Activated CD8-positive, alpha-beta memory T cell treated with anti-CD3 and anti-CD28 coated beads for 36 hours (primary cell): ENCODE data around the gene CDH4. TPM values are rescaled to one million over a fixed set of nuclear protein-coding genes. Genes with fewer than 3 reads are reported as not detected.

Experiments
- CTCF ChIA-PET: fragments of 350-600 bp; sonication (Branson Sonifier 250); formaldehyde crosslinking; loops from one replicate; lab custom pipeline; 2021; ENCODE audit warnings: antibody characterized with exemption; lab: Charles Lee
- POLR2A ChIA-PET: fragments of 350-600 bp; sonication (Branson Sonifier 250); formaldehyde crosslinking; loops from one replicate; lab custom pipeline; 2021; ENCODE audit warnings: antibody characterized with exemption; lab: Charles Lee
- total RNA-seq, 2 experiments: library from RNA; stranded (reverse); gene quantifications; one replicate each; pipeline ENCODE4 v1.2.3, GENCODE V29; 2021

CDH4 gene
- total RNA-seq, 2 experiments from 2014 or later, result not detected

DNA sequence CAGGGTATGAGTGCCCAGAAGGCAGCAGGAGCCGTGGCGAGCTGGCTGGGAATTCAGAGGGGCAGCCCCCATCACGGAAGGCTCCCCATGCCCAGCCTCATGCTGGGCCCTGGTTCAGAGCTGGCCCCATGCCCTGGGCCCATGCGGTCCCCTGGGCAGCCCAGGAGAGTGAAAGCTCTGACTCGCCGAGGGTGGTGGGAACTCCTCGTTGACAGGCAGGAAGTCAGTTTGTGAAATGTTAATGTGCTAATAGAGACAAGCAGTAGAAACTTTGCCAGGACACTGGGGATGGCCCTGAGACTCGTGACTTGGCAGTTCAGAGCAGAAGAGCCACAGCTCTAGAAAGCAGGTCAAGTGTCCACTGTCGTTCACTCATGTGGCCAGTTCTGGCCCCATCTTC, 460.6 kb downstream of the CDH4 start:
- POLR2A ChIA-PET, result no interaction called here
- CTCF ChIA-PET, result interaction anchor here (0.7 kb wide), 1 partner anchor 483 kb away, joined by 4 read pairs; no protein-coding TSS in a partner anchor

GRCh38 chr20:61718361-61719005, 466.4 kb downstream of the CDH4 start:
- ChIA-PET CTCF (no interaction called here), POLR2A (no interaction called here)

DNA sequence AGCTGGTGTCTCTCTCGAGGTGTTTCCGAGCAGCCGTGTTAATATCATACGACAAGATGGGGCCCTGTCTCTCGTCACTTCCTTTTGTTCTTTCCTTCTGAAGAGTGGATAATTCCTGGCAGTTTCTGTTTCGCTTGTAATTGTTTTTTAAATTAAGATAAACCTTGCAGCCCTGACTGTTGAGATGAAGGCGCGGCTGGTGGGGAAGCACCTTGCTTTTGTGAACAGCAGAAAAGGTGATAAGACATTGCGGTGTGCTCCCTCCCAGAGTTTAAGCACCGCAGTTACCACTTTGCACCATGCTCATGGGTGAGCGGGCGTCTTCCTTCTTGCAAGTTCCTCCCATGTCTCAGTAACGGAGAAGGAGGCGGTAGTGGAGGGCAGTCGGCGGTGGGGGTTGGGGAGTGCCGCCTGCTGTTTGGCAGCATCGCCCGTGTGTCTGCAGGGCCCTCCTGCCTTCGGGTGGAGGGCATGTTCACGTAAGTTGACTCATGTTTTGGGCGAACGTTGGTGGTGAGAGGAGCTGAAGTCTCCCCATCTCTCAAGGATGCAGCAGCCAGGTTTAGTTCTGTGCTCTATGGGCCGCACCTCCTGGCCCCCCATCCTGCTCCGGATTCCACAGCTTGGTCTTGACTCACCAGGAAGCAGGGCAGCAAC, 467.8 kb downstream of the CDH4 start:
- ChIA-PET POLR2A (no interaction called here), CTCF (no interaction called here)

- ChIA-PET CTCF (no interaction called here), POLR2A (no interaction called here)
These were observed 468.3 kb downstream of the CDH4 start for GRCh38 chr20:61720348-61720696.

DNA sequence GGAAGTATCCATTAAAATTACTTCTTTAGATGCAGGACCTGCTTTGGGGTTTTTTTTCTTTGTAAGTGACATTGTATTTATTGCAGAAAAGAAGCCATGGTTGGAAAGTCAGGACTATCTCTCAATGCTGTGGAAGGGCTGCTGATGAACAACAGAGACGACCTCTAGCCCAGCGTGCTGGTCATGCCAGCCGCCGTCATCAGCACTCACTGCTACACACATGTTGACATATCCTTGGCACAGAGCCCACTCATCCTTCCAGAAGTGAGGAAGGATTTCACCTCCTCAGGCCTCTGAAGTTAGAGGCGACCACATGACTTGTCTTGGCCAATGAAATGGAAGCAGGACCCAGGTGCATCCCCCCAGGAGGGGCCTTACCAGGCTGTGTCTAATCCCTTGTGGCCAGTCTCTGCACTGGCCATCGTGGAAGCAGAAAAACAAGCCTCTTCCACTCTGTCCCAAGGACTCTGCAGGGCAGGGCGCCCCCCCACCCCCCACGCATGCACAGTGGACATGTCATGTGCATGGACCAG, 470.2 kb downstream of the CDH4 start:
- POLR2A ChIA-PET, result no interaction called here
- CTCF ChIA-PET, result no interaction called here

GRCh38 chr20:61723529-61724257, 471.6 kb downstream of the CDH4 start:
- ChIA-PET CTCF (no interaction called here), POLR2A (no interaction called here)

DNA sequence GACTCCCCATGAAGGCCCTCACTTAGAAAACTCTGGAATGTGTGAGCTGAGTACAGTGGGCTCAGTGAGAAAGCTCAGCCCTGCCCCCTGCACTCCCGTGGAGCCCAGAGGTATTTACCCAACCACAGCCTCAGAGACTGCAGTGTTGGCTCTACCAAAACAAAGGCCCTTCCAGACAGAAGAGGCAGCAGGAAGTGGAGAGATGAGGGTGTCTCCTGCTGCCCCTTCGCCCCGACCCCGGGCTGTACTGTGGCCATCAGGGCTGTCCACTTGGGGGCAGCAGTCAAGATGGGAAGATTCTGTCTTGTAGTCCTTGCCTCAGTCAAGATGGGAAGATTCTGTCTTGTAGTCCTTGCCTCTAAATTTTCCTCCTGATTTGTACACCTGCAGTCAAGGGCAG, 472.3 kb downstream of the CDH4 start:
- POLR2A ChIA-PET, result no interaction called here
- CTCF ChIA-PET, result no interaction called here

GRCh38 chr20:61725145-61725544, 473.1 kb downstream of the CDH4 start:
- CTCF ChIA-PET, result no interaction called here
- POLR2A ChIA-PET, result no interaction called here

- POLR2A ChIA-PET, result no interaction called here
- CTCF ChIA-PET, result no interaction called here
These were observed 473.9 kb downstream of the CDH4 start for GRCh38 chr20:61725966-61726365.

GRCh38 chr20:61726979-61727378, 474.9 kb downstream of the CDH4 start:
- CTCF ChIA-PET, result no interaction called here
- POLR2A ChIA-PET, result no interaction called here

DNA sequence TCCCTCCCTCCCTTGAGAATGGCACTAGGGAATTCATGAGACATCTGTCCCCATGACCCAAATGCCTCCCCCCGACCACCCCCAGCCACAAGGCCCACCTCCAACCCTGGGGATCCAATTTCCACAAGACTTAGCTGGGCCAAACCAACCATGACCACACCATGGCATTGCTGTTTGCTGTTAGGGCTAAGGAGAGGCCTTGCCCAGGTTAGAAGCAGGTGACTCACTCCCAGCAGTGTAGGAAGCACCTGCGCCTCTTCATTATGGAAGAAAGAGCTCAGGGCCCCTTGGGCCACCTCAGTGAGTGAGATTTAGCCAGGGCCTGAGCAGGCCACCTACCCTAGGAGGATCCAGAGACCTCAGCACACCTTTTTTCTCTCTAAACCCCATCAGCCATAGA, 475.7 kb downstream of the CDH4 start:
- CTCF ChIA-PET, result no interaction called here
- POLR2A ChIA-PET, result no interaction called here

DNA sequence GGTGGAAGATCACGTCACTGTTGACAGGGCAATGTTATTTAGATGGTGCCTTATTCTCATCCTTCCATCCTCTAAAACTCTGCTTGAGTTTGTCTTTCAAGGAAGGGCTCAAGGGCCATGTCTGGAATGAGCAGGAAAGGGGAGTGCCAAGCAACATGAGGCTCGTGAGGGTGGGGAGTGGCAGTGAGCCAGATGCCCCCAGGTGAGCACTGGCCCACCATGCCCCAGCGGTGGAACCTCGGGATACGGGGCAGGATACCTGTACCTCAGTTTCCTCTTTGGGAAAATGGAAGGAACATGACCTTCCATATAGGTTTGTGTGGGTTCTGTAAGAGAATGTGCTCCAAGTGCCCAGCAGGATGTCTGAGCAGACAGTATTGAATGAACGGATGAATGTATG, 476.3 kb downstream of the CDH4 start:
- POLR2A ChIA-PET, result no interaction called here

GRCh38 chr20:61728786-61729770, 477.0 kb downstream of the CDH4 start:
- ChIA-PET CTCF (no interaction called here), POLR2A (interaction anchor here (0.6 kb wide), 1 partner anchor 68 kb away, joined by 3 read pairs; no protein-coding TSS in a partner anchor)

More for the DNA sequence above, 476.3 kb downstream of the CDH4 start:
- CTCF ChIA-PET, result no interaction called here

- ChIA-PET POLR2A (no interaction called here), CTCF (no interaction called here)
These were observed 478.7 kb downstream of the CDH4 start for GRCh38 chr20:61730631-61731362.

GRCh38 chr20:61731363-61732181, 479.5 kb downstream of the CDH4 start:
- POLR2A ChIA-PET, result no interaction called here
- CTCF ChIA-PET, result no interaction called here

DNA sequence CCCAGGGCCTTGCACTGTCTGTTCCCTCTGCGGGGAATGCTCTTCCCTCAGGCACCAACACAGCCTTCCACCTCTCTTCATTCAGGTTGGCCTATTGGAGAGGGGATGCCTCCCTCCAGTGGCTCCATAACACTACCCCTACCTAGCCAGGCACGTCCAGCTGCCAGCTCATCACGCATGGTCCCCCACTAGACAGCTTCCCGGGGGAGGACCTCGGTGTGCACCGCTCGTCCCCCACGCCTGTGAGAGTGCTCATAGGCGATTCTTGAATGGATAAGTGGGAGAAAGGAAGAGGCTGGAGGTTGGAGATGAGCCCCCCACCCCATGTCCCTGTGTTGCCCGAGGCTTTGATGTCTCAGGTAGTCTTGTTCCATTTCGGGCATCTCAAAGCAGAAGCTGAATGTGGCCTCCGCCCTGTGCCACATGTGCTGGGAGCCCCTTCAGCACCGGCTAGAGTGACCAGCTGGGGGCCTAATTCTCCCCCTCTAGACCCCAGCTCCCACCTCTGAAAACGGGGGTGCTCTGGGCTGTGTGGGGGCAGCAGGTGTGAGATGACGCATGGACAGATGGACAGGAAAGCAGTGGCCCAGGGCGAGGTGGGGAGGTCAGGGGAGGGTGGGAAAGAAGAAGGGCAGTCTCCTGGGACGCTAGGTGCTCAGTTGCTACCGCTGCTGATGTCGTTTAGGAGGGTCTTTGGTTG, 480.6 kb downstream of the CDH4 start:
- ChIA-PET CTCF (no interaction called here), POLR2A (no interaction called here)

DNA sequence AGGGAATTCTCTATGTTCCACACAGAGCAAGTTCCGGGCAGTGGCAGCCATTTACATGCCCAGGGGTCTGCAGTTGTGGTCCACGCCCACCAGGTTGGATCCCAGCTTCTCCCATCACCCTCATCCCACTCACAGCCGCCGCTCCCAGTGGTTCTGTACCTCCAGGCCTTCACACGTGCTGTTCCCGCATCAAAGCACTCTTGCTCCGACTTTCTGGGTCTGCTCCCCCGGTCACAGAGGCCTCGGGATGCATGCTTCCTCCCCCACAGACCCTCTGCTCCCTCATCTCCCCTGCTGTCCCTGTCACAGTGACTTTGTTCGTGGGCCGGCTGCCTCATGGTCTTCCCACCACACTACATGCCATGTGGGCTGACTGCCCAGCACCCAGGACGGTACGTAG, 481.2 kb downstream of the CDH4 start:
- CTCF ChIA-PET, result no interaction called here
- POLR2A ChIA-PET, result no interaction called here
